Loucy (cell line): ENCODE results near the gene BUD31.

ENCODE experiments used
- H2AFZ ChIP-seq: fragments of 200-600 bp; sonication (generic); 2 replicates; pipeline ENCODE4 v1.6.0; 2016; ENCODE audit warnings: antibody characterized with exemption, mild to moderate bottlenecking, low read length, moderate library complexity
- H3F3A ChIP-seq: fragments of 200-600 bp; 2 replicates; pipeline ENCODE4 v1.6.0; 2016; ENCODE audit warnings: antibody characterized with exemption, low read depth, mild to moderate bottlenecking
- H3K27me3 ChIP-seq: fragments of 200-600 bp; sonication (generic); 2 replicates; pipeline ENCODE4 v1.6.1; 2014; ENCODE audit warnings: low read length, mild to moderate bottlenecking; ENCODE audit not compliant: insufficient read depth, poor library complexity, severe bottlenecking
- H3K36me3 ChIP-seq: fragments of 200-600 bp; sonication (generic); 2 replicates; pipeline ENCODE4 v1.6.1; 2016; ENCODE audit warnings: low read length; ENCODE audit not compliant: insufficient read depth
- H3K4me1 ChIP-seq: fragments of 200-600 bp; sonication (generic); 2 replicates; pipeline ENCODE4 v1.5.1; 2014; ENCODE audit warnings: low read length, mild to moderate bottlenecking; ENCODE audit not compliant: insufficient read depth, poor library complexity, severe bottlenecking
- H3K4me2 ChIP-seq: fragments of 200-600 bp; sonication (generic); 2 replicates; pipeline ENCODE4 v1.6.0; 2014; ENCODE audit warnings: antibody characterized with exemption, low read length, low read depth, mild to moderate bottlenecking; ENCODE audit not compliant: poor library complexity, severe bottlenecking
- H3K4me3 ChIP-seq: fragments of 200-600 bp; sonication (generic); 2 replicates; pipeline ENCODE4 v1.5.1; 2014; ENCODE audit warnings: low read length, mild to moderate bottlenecking, mixed read lengths; ENCODE audit not compliant: poor library complexity, severe bottlenecking
- H3K79me2 ChIP-seq: fragments of 200-600 bp; sonication (generic); 2 replicates; pipeline ENCODE4 v1.6.1; 2014; ENCODE audit warnings: low read length; ENCODE audit not compliant: insufficient read depth
- H3K9ac ChIP-seq: fragments of 200-600 bp; sonication (generic); 2 replicates; pipeline ENCODE4 v1.6.0; 2014; ENCODE audit warnings: mild to moderate bottlenecking, low read depth, low read length, moderate library complexity; ENCODE audit not compliant: poor library complexity, severe bottlenecking
- H3K9me2 ChIP-seq: fragments of 200-600 bp; sonication (generic); replicated peaks from 2 replicates; pipeline ENCODE4 v1.6.1; 2016; ENCODE audit warnings: low read depth, low read length, mixed read lengths
- H3K9me3 ChIP-seq: fragments of 200-600 bp; sonication (generic); 2 replicates; pipeline ENCODE4 v1.6.1; 2014; ENCODE audit warnings: mild to moderate bottlenecking, antibody characterized with exemption, low read length, low read depth; ENCODE audit not compliant: insufficient read depth
- H4K20me1 ChIP-seq: fragments of 200-600 bp; sonication (generic); 2 replicates; pipeline ENCODE4 v1.6.0; 2014; ENCODE audit warnings: antibody characterized with exemption, low read length, mild to moderate bottlenecking; ENCODE audit not compliant: insufficient read depth, poor library complexity, severe bottlenecking
- EZH2phosphoT487 ChIP-seq: fragments of 200-600 bp; IDR thresholded peaks from 2 replicates; pipeline ENCODE4 v1.6.1; 2018; ENCODE audit warnings: antibody characterized with exemption, mild to moderate bottlenecking, moderate library complexity, borderline replicate concordance
- TF ChIP-seq, protein P1 (sequence below): fragments of 200-600 bp; sonication (generic); conservative IDR thresholded peaks from 2 replicates; pipeline ENCODE4 v1.5.1; 2014; ENCODE audit warnings: mild to moderate bottlenecking, antibody characterized with exemption, low read length

Gene BUD31

DNA sequence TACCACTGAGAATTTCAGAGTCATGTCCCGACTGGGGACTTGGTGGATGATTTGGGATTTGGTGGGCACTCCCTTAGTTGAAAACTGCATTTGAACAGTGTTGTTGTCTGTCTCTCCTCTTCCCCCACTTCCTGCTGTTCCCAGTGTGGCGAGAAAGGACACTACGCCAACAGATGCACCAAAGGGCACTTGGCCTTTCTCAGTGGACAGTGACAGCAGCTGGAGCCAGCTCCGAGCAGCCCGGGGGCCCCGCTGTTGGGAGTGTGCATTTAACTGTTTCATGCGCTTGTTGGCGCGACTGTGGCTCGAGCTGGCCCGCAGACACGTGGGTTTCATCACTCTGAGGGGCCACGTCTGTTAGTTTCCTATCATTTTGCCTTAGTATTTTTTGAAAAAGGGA lies 47.5 kb downstream of the BUD31 start:
- Histone ChIP-seq H3K36me3 (peaks cover 72% of the 10 kb centered on the region), H3K9ac (no peak overlapping the region), H2AFZ (no peak overlapping the region), H3K27me3 (no peaks in the 10 kb centered on the region), H3K9me2 (no peaks in the 10 kb centered on the region), H3K79me2 (peaks cover 40% of the 10 kb centered on the region), H3K9me3 (no peaks in the 10 kb centered on the region), H3F3A (no peaks in the 10 kb centered on the region), H3K4me2 (no peak overlapping the region), H3K4me1 (peaks cover 5% of the 10 kb centered on the region), H4K20me1 (peaks cover 40% of the 10 kb centered on the region), H3K4me3 (no peak overlapping the region)
- TF ChIP-seq, protein P1, sequence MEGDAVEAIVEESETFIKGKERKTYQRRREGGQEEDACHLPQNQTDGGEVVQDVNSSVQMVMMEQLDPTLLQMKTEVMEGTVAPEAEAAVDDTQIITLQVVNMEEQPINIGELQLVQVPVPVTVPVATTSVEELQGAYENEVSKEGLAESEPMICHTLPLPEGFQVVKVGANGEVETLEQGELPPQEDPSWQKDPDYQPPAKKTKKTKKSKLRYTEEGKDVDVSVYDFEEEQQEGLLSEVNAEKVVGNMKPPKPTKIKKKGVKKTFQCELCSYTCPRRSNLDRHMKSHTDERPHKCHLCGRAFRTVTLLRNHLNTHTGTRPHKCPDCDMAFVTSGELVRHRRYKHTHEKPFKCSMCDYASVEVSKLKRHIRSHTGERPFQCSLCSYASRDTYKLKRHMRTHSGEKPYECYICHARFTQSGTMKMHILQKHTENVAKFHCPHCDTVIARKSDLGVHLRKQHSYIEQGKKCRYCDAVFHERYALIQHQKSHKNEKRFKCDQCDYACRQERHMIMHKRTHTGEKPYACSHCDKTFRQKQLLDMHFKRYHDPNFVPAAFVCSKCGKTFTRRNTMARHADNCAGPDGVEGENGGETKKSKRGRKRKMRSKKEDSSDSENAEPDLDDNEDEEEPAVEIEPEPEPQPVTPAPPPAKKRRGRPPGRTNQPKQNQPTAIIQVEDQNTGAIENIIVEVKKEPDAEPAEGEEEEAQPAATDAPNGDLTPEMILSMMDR = no peak
- no peak for TF ChIP-seq EZH2phosphoT487

DNA sequence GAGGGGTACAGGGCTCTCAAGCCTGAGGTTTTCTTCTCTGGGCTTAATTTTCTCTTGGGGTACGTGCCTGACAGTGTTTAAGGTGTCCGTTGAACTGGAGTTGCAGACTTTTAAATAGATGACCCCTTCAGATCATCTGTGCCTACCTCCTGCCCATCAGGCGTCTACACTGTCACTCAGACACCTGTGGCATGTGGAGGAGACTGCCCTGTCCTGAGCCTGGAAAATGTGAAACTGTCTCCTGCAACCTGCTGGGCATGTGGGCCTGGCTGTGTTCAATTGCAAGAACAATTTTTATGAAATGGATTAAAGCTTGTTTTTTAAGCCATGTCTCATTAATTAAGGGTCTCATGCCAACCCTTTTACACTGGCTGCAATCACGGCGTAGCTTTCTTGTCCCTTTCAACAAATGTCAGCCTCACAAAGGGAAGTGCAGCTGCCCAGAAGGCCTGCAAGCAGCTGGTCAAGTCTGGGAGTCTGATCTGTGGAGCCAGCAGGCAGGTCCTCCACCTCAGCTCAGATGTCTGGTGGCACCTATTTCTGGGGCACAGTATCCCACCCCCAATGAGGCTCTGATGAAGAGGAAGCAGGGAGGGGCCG lies 48.4 kb downstream of the BUD31 start:
- Histone ChIP-seq H3F3A (no peaks in the 10 kb centered on the region), H3K9me3 (no peaks in the 10 kb centered on the region), H3K36me3 (peaks cover 65% of the 10 kb centered on the region), H4K20me1 (peaks cover 47% of the 10 kb centered on the region), H3K9me2 (no peaks in the 10 kb centered on the region), H3K9ac (no peak overlapping the region), H2AFZ (no peak overlapping the region), H3K27me3 (no peaks in the 10 kb centered on the region), H3K4me2 (no peak overlapping the region), H3K4me3 (no peak overlapping the region), H3K4me1 (peaks cover 8% of the 10 kb centered on the region), H3K79me2 (peaks cover 47% of the 10 kb centered on the region)
- TF ChIP-seq, protein P1 = no peak
- TF ChIP-seq EZH2phosphoT487 = no peak

DNA sequence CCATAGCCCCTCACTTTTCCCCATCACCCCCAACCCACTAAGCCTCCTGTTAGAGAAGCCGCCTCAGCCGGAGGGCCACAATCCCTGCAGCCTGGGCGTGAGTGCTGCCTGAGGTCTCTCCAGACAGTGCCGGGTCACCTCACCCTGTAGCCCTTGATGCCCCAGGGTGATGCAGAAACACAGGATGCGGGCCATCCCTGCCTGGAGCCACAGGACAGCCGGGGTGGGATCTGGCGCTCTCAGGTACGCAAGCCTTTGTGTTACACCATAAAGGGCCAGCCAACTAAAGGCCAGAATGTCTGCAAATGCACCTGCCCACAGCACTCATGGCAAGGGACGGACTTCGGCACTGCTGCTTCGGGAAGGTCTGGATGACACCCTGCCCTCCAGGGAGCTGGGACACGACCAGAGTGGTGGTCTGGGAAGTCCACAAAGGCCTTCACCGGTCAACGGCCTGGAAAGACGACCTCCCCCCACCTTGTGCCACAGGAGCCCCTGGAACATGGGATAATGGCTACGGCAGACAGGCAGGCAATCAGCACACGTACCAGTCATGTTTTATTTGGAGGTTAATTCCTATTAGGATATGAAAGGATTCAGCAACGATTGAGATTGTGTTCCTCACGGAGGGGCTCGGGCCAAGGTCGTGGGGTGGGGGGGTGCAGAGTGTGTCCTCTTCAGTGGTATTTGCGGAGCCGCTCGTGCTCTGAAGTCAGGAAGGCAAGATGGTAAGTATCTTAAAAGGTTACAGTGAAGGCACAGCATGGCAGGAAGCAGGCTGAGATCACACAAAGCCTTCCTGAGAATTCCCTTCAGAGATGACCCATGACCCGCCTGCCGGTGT lies 49.1 kb downstream of the BUD31 start:
- Histone ChIP-seq H3K4me2 (no peak overlapping the region), H3K9me3 (no peaks in the 10 kb centered on the region), H3K79me2 (peaks cover 54% of the 10 kb centered on the region), H3K27me3 (no peaks in the 10 kb centered on the region), H4K20me1 (peaks cover 48% of the 10 kb centered on the region), H3K4me1 (peaks cover 8% of the 10 kb centered on the region), H3K9me2 (no peaks in the 10 kb centered on the region), H3K9ac (no peak overlapping the region), H3F3A (no peaks in the 10 kb centered on the region), H3K36me3 (peaks cover 62% of the 10 kb centered on the region), H2AFZ (no peak overlapping the region), H3K4me3 (no peak overlapping the region)
- TF ChIP-seq, protein P1 = no peak
- no peak for TF ChIP-seq EZH2phosphoT487
